ENCODE data around the gene ITIH2.

ITIH2 gene

DNA sequence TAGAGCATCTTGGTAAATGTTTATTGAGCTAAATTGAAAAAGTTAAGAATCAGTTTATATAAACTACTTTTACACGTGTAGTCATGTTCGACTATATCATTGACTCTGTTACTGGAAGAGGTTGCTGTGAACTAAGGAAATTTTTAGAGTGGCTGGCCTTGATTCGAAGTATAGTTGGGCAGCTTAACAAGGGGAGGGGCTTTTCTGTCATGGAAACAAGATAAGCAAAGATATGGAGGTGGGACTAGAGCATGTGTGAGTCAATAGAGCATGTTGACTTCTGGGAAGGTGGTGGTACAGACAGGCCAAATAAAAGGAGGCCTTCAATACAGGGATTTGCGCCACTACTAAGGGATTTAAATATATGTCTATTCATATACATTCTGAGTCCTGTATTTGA is 92.5 kb downstream of the ITIH2 start:
- no peak for DNase-seq (ENCODE audit: low spot score)

DNA sequence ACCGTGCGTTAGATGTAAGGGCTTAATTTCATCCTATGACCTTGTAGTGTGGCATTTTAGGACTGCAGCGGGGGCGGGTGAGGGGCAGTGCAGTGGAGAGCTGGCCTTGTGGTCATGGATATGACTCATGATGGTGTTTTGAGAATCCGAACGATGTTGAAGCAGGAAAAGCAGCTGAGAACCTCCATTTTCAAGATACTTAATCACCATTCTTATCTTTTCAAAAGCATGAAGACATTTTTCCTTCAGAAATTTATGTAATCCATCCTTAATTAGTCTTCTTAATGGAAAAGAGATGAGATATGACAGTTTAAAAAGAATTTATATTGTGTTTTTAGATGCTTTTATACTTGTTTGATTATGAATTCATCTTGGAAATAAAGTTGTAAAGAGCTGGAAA is 94.5 kb downstream of the ITIH2 start:
- DNase-seq (ENCODE audit: low spot score), result no peak

All from NAMALWA (cell line).